ENCODE measurements around the gene CHST14. TPM values are rescaled to one million over a fixed set of nuclear protein-coding genes. Genes with fewer than 3 reads are reported as not detected.
A peak's percentile ranks its signal among the peaks of the same experiment; 100 is the strongest.

CHST14 gene
- total and polyA plus RNA-seq, 3 experiments from 2014 or later: 1.7 to 13.3 (median 13.1) TPM

- peak overlapping the region in 7 of 8 donors; percentile 7 to 90 (median 58) for H3K27ac Mint-ChIP-seq
- H3K36me3 Mint-ChIP-seq: peaks cover 0 to 14% (median 0%) of the 10 kb centered on the region in 3 donors
- CTCF ChIA-PET: interaction anchor here (0.6 to 1.7 kb wide), 2 partner anchors 8 to 22 kb away, joined by 3 to 6 read pairs; no protein-coding TSS in a partner anchor
- Histone ChIP-seq H3K4me1 (ENCODE audit: insufficient read depth, low read length) (peaks cover 58% of the 10 kb centered on the region), H3K27me3 (ENCODE audit: insufficient read depth, low read length, poor library complexity, severe bottlenecking) (no peaks in the 10 kb centered on the region), H3K4me3 (ENCODE audit: low read length) (no peak overlapping the region), H3K9me3 (ENCODE audit: low read length) (no peaks in the 10 kb centered on the region), H3K36me3 (ENCODE audit: insufficient read depth, low read length) (no peaks in the 10 kb centered on the region), H3K27ac (ENCODE audit: low read depth, low read length) (no peak overlapping the region)
- peaks cover 52 to 65% (median 55%) of the 10 kb centered on the region in 3 donors for H3K4me1 Mint-ChIP-seq
- POLR2A ChIA-PET: interaction anchor here (1.1 to 5.2 kb wide), 2 partner anchors 9 to 27 kb away, joined by 5 to 41 read pairs; partner anchors contain the start of gene CHST14
- peaks cover 0 to 6% of the 10 kb centered on the region in 2 donors for H3K27me3 Mint-ChIP-seq
- peaks cover 0 to 3% (median 0%) of the 10 kb centered on the region in 5 donors for H3K9me3 Mint-ChIP-seq
- H3K4me3 Mint-ChIP-seq: peak overlapping the region; percentile 89 to 96 (median 93)
- no peak for DNase-seq
These were observed 26.9 kb upstream of the CHST14 start for GRCh38 chr15:40443846-40444245.

- H3K4me1 ChIP-seq (ENCODE audit: insufficient read depth, low read length): peaks cover 63% of the 10 kb centered on the region
- peak overlapping the region in 4 of 7 donors; percentile 4 to 55 (median 28) for H3K4me3 Mint-ChIP-seq
- ChIA-PET CTCF (no interaction called here), POLR2A (interaction anchor here (0.6 kb wide), 1 partner anchor 449 kb away, joined by 3 read pairs; no protein-coding TSS in a partner anchor)
- H3K27me3 Mint-ChIP-seq: peaks cover 0 to 3% of the 10 kb centered on the region in 2 donors
- H3K27ac ChIP-seq (ENCODE audit: low read depth, low read length): no peak overlapping the region
- H3K27me3 ChIP-seq (ENCODE audit: insufficient read depth, low read length, poor library complexity, severe bottlenecking): no peaks in the 10 kb centered on the region
- H3K4me1 Mint-ChIP-seq: peaks cover 56 to 68% (median 60%) of the 10 kb centered on the region in 3 donors
- H3K36me3 Mint-ChIP-seq: peaks cover 0 to 17% (median 0%) of the 10 kb centered on the region in 3 donors
- H3K27ac Mint-ChIP-seq: peak overlapping the region in 4 of 8 donors; percentile 10 to 82 (median 34)
- no peaks in the 10 kb centered on the region for H3K36me3 ChIP-seq (ENCODE audit: insufficient read depth, low read length)
- H3K4me3 ChIP-seq (ENCODE audit: low read length): no peak overlapping the region
- no peak for DNase-seq
- no peaks in the 10 kb centered on the region for H3K9me3 ChIP-seq (ENCODE audit: low read length)
- H3K9me3 Mint-ChIP-seq: peaks cover 0 to 3% (median 0%) of the 10 kb centered on the region in 5 donors
These were observed 26.0 kb upstream of the CHST14 start for GRCh38 chr15:40444736-40445135.

DNA sequence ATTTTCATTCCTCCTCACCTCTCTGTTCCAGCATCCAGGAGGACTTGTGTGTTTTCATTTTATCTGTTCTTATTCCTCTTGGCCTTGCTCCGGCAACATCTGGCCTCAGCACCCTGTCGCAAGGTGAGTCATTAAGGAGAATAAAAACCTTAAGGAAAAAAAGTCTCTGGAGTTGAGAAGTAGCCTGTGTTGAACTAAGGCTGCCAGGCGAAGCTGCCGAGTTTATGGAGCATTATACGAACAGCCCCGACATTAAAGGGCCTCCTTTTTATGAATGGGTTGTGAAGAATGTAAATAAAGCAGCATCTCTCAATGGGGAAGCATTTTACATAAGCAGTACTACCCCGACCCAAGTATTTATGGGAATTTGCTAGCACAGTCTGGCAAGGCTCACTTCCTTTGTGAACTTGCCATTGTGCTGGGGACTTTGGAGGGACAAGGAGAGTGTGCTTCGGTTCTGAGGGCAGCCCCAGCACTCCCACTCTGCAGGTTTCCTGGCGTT lies 25.3 kb upstream of the CHST14 start:
- H3K4me1 Mint-ChIP-seq: peaks cover 59 to 70% (median 61%) of the 10 kb centered on the region in 3 donors
- H3K27me3 ChIP-seq (ENCODE audit: insufficient read depth, low read length, poor library complexity, severe bottlenecking): no peaks in the 10 kb centered on the region
- no peaks in the 10 kb centered on the region for H3K9me3 ChIP-seq (ENCODE audit: low read length)
- ChIA-PET POLR2A (interaction anchor here (0.5 kb wide), 1 partner anchor 35 kb away, joined by 3 read pairs; no protein-coding TSS in a partner anchor), CTCF (no interaction called here)
- H3K4me1 ChIP-seq (ENCODE audit: insufficient read depth, low read length): peaks cover 62% of the 10 kb centered on the region
- H3K27ac Mint-ChIP-seq: peak overlapping the region in 3 of 8 donors; percentile 10 to 47 (median 14)
- H3K9me3 Mint-ChIP-seq: no peaks in the 10 kb centered on the region
- no peak for DNase-seq
- no peaks in the 10 kb centered on the region for H3K27me3 Mint-ChIP-seq
- H3K27ac ChIP-seq (ENCODE audit: low read depth, low read length): no peak overlapping the region
- peak overlapping the region in 2 of 7 donors; percentile 23 to 32 for H3K4me3 Mint-ChIP-seq
- no peaks in the 10 kb centered on the region for H3K36me3 ChIP-seq (ENCODE audit: insufficient read depth, low read length)
- H3K36me3 Mint-ChIP-seq: peaks cover 0 to 15% (median 0%) of the 10 kb centered on the region in 3 donors
- H3K4me3 ChIP-seq (ENCODE audit: low read length): no peak overlapping the region

GRCh38 chr15:40446144-40446543 lies 24.6 kb upstream of the CHST14 start:
- no peak overlapping the region for H3K27ac ChIP-seq (ENCODE audit: low read depth, low read length)
- H3K27me3 Mint-ChIP-seq: no peaks in the 10 kb centered on the region
- CTCF ChIA-PET: no interaction called here

GRCh38 chr15:40448354-40448753 lies 22.4 kb upstream of the CHST14 start:
- Mint-ChIP-seq H3K27me3 (no peaks in the 10 kb centered on the region), H3K36me3 (peaks cover 0 to 10% (median 0%) of the 10 kb centered on the region in 3 donors), H3K4me3 (no peak overlapping the region), H3K9me3 (no peaks in the 10 kb centered on the region), H3K4me1 (peaks cover 74 to 87% (median 77%) of the 10 kb centered on the region in 3 donors), H3K27ac (peak overlapping the region in 2 of 8 donors; percentile 34 to 36)
- Histone ChIP-seq H3K9me3 (ENCODE audit: low read length) (no peaks in the 10 kb centered on the region), H3K27ac (ENCODE audit: low read depth, low read length) (no peak overlapping the region), H3K36me3 (ENCODE audit: insufficient read depth, low read length) (no peaks in the 10 kb centered on the region), H3K4me3 (ENCODE audit: low read length) (no peak overlapping the region), H3K4me1 (ENCODE audit: insufficient read depth, low read length) (peaks cover 79% of the 10 kb centered on the region), H3K27me3 (ENCODE audit: insufficient read depth, low read length, poor library complexity, severe bottlenecking) (no peaks in the 10 kb centered on the region)
- ChIA-PET CTCF (no interaction called here), POLR2A (interaction anchor here (0.7 kb wide), 1 partner anchor 90 kb away, joined by 3 read pairs; no protein-coding TSS in a partner anchor)
- DNase-seq: no peak

More at GRCh38 chr15:40446144-40446543, 24.6 kb upstream of the CHST14 start:
- no peaks in the 10 kb centered on the region for H3K9me3 Mint-ChIP-seq
- Histone ChIP-seq H3K4me3 (ENCODE audit: low read length) (no peak overlapping the region), H3K9me3 (ENCODE audit: low read length) (no peaks in the 10 kb centered on the region), H3K4me1 (ENCODE audit: insufficient read depth, low read length) (peaks cover 68% of the 10 kb centered on the region), H3K27me3 (ENCODE audit: insufficient read depth, low read length, poor library complexity, severe bottlenecking) (no peaks in the 10 kb centered on the region), H3K36me3 (ENCODE audit: insufficient read depth, low read length) (no peaks in the 10 kb centered on the region)
- H3K4me1 Mint-ChIP-seq: peaks cover 63 to 77% (median 67%) of the 10 kb centered on the region in 3 donors
- H3K36me3 Mint-ChIP-seq: peaks cover 0 to 15% (median 0%) of the 10 kb centered on the region in 3 donors
- DNase-seq: no peak
- peak overlapping the region in 1 of 8 donors; percentile 10 for H3K27ac Mint-ChIP-seq
- H3K4me3 Mint-ChIP-seq: no peak overlapping the region
- POLR2A ChIA-PET: interaction anchor here (0.5 kb wide), 1 partner anchor 34 kb away, joined by 3 read pairs; no protein-coding TSS in a partner anchor

- peak overlapping the region in 4 of 8 donors; percentile 49 to 74 (median 58) for H3K27ac Mint-ChIP-seq
- no peak for DNase-seq
- peaks cover 74 to 87% (median 77%) of the 10 kb centered on the region in 3 donors for H3K4me1 Mint-ChIP-seq
- Histone ChIP-seq H3K27ac (ENCODE audit: low read depth, low read length) (no peak overlapping the region), H3K36me3 (ENCODE audit: insufficient read depth, low read length) (no peaks in the 10 kb centered on the region), H3K4me3 (ENCODE audit: low read length) (no peak overlapping the region), H3K4me1 (ENCODE audit: insufficient read depth, low read length) (peaks cover 79% of the 10 kb centered on the region), H3K9me3 (ENCODE audit: low read length) (no peaks in the 10 kb centered on the region), H3K27me3 (ENCODE audit: insufficient read depth, low read length, poor library complexity, severe bottlenecking) (no peaks in the 10 kb centered on the region)
- H3K27me3 Mint-ChIP-seq: no peaks in the 10 kb centered on the region
- peak overlapping the region in 1 of 7 donors; percentile 29 for H3K4me3 Mint-ChIP-seq
- ChIA-PET CTCF (interaction anchor here (3.3 kb wide), 1 partner anchor 9 kb away, joined by 16 read pairs; the partner anchor contains the start of gene BAHD1), POLR2A (interaction anchor here (0.6 kb wide), 1 partner anchor 12 kb away, joined by 4 read pairs; no protein-coding TSS in a partner anchor)
- H3K36me3 Mint-ChIP-seq: peaks cover 0 to 10% (median 0%) of the 10 kb centered on the region in 3 donors
- H3K9me3 Mint-ChIP-seq: no peaks in the 10 kb centered on the region
These were observed 21.5 kb upstream of the CHST14 start for GRCh38 chr15:40449275-40449674.

DNA sequence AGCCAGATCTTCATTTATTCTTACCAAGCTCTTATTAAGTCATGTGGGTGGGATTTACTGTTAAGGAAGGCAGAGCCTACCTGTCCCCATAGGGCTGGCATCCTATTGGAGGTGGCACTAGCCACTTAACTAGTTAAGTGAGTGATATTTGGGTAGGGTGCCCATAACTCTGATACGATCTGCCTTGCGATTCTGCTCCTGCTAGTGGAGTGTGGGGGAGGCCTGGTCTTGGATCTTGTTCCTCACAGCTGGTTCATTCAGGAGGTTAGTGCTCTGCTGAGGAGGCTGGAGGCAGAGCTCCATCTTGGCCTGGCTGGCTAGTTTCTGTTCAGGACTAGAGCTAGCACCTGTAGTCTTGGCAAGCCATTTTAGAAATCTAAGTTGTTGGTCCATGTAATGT lies 20.7 kb upstream of the CHST14 start:
- Mint-ChIP-seq H3K36me3 (peaks cover 0 to 10% (median 0%) of the 10 kb centered on the region in 3 donors), H3K27me3 (no peaks in the 10 kb centered on the region), H3K4me1 (peaks cover 72 to 87% (median 77%) of the 10 kb centered on the region in 3 donors), H3K27ac (peak overlapping the region; percentile 34 to 85 (median 58)), H3K4me3 (no peak overlapping the region), H3K9me3 (no peaks in the 10 kb centered on the region)
- H3K36me3 ChIP-seq (ENCODE audit: insufficient read depth, low read length): no peaks in the 10 kb centered on the region
- H3K4me1 ChIP-seq (ENCODE audit: insufficient read depth, low read length): peaks cover 79% of the 10 kb centered on the region
- ChIA-PET CTCF (interaction anchor here (0.6 to 3.3 kb wide), 7 partner anchors 10 to 1156 kb away, joined by 3 to 16 read pairs (median 4); partner anchors contain the start of gene BAHD1), POLR2A (interaction anchor here (5.5 kb wide), 1 partner anchor 8 kb away, joined by 41 read pairs; the partner anchor contains the start of gene BAHD1)
- no peak overlapping the region for H3K4me3 ChIP-seq (ENCODE audit: low read length)
- H3K27ac ChIP-seq (ENCODE audit: low read depth, low read length): no peak overlapping the region
- H3K9me3 ChIP-seq (ENCODE audit: low read length): no peaks in the 10 kb centered on the region
- DNase-seq: no peak
- H3K27me3 ChIP-seq (ENCODE audit: insufficient read depth, low read length, poor library complexity, severe bottlenecking): no peaks in the 10 kb centered on the region

All from CD8-positive, alpha-beta memory T cell (primary cell).